Mucosa of stomach (tissue), 1 donor: ENCODE data around the gene ATG16L2.
A peak's percentile ranks its signal among the peaks of the same experiment; 100 is the strongest.

Experiments used
- H3K27me3 ChIP-seq: one replicate; pipeline ENCODE4 v1.7.0; 2013; ENCODE audit warnings: mild to moderate bottlenecking, low read length; ENCODE audit not compliant: control insufficient read depth, insufficient read depth
- H3K36me3 ChIP-seq: one replicate; pipeline ENCODE4 v1.7.0; 2013; ENCODE audit warnings: low read length; ENCODE audit not compliant: control insufficient read depth, insufficient read depth
- H3K4me1 ChIP-seq: one replicate; pipeline ENCODE4 v1.7.0; 2013; ENCODE audit warnings: mild to moderate bottlenecking, low read length; ENCODE audit not compliant: control insufficient read depth, insufficient read depth
- H3K4me3 ChIP-seq: one replicate; pipeline ENCODE4 v1.7.0; 2013; ENCODE audit warnings: low read length
- H3K9ac ChIP-seq: one replicate; pipeline ENCODE4 v1.7.0; 2013; ENCODE audit warnings: mild to moderate bottlenecking, low read length, moderate library complexity
- H3K9me3 ChIP-seq: one replicate; pipeline ENCODE4 v1.7.0; 2013; ENCODE audit warnings: mild to moderate bottlenecking, low read length, moderate library complexity; ENCODE audit not compliant: control insufficient read depth
- donor health status: Pancreatic carcinoma.

ATG16L2 gene

DNA sequence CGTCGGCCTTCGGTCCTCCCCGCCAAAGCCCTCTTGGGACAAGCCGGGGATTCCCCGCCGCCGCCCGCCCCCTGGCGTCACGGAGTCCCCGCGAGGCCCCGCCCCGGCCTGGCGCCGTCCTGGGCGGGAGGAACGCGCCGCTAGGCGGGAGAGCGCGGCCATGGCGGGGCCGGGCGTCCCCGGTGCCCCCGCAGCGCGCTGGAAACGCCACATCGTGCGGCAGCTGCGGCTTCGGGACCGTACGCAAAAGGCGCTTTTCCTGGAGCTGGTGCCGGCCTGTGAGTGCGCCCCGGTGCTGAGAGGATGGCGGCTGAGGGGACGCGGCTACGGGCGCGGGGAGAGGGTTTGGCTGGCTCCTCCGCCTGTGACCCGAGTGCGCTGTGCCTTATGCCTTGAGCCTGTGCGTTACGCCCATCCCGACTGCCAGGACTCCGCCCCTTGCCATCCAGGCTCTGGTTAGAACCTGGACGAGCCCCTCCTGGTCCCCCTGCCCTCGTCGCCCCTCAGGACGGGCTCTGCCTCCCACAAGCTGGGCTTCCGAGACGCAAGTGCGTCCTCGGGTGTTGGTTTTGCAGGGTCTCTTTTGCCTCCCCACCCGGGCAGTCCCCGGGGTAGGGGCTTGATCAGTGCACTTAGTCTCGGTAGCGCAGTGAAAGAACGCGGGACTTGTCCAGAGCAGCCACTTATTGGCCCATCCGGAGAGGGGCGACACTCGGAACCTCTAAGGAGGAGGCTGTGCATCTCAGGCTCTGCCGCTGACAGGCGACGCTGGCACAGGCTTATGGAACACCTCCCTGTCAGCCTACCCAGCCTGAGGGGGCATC is at the start of gene ATG16L2:
Gene ATG16L2, plus strand, starts transcription at position 126 of the 824 bp plus-strand sequence. Its CDS starts 35 bp downstream, at position 161.
- peak within 1 kb of the TSS; percentile 75 for H3K9ac ChIP-seq
- no peaks in the 10 kb centered on the region for H3K9me3 ChIP-seq
- H3K36me3 ChIP-seq = peaks cover 6% of the 10 kb centered on the region
- H3K27me3 ChIP-seq = no peaks in the 10 kb centered on the region
- peak within 1 kb of the TSS; percentile 79 for H3K4me3 ChIP-seq
- H3K4me1 ChIP-seq = peaks cover 25% of the 10 kb centered on the region

DNA sequence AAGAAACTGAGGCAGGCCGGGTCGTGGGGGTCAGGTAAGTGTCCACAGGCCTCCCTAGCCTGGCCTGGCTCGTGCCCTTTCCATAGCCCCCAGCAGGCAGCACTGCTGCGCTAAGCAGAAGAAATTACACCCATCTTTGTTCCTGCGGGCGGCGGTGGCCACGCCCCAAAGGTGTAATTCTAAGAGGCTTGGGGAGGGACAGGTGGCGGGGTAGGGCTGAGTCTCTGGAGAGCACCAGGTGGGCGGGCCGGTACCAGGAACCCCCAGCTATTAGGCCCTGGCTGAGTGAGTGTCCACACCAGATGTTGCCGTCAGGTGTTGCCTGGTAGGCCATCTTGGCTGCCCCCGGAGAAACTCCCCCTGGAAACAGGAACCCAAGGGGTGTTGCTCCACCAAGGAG is 49.7 kb upstream of the ATG16L2 start:
- Histone ChIP-seq H3K4me1 (peaks cover 53% of the 10 kb centered on the region), H3K36me3 (no peaks in the 10 kb centered on the region), H3K9ac (no peak overlapping the region)

DNA sequence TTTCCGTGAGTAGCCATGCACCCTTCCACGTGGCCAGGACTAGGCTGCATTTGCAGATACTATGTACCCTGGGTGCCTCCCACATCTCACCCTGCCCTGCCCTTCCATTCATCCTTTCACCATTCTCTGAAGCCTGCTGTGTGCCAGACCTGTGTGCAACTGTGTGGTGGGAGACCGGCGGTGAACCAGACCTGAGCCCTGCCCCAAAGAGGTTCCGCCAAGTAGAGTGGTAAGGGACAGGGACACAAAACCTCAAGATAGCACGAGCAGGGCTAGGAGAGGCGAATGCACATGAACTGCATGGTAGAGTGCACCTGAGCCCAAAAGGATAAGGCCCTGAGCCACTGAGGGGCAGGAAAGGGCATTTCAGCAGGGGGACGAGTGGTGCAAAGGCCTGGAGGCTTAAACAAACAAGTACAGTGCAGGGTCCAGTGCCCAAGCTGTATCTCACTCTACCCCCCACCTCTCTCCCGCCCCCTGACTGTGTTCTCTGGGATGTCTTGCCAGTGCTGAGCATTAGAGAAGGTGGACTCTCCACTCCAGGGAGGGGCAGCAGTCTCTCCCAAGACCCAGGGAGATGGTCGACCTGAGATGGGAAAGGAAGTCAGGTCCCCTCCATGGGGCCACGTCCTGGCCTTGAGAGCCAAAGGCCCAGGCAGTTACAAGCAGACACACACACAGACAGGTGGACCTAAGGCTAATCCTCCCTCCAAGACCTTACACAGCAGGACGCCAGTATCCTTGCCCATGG is 47.9 kb upstream of the ATG16L2 start:
- no peak overlapping the region for H3K9ac ChIP-seq
- peaks cover 4% of the 10 kb centered on the region for H3K36me3 ChIP-seq
- H3K4me1 ChIP-seq = peaks cover 58% of the 10 kb centered on the region
- no peaks in the 10 kb centered on the region for H3K9me3 ChIP-seq
- no peak overlapping the region for H3K4me3 ChIP-seq
- H3K27me3 ChIP-seq = no peaks in the 10 kb centered on the region

More for the DNA sequence above, 49.7 kb upstream of the ATG16L2 start:
- H3K27me3 ChIP-seq = no peaks in the 10 kb centered on the region
- H3K4me3 ChIP-seq = no peak overlapping the region
- H3K9me3 ChIP-seq = no peaks in the 10 kb centered on the region

DNA sequence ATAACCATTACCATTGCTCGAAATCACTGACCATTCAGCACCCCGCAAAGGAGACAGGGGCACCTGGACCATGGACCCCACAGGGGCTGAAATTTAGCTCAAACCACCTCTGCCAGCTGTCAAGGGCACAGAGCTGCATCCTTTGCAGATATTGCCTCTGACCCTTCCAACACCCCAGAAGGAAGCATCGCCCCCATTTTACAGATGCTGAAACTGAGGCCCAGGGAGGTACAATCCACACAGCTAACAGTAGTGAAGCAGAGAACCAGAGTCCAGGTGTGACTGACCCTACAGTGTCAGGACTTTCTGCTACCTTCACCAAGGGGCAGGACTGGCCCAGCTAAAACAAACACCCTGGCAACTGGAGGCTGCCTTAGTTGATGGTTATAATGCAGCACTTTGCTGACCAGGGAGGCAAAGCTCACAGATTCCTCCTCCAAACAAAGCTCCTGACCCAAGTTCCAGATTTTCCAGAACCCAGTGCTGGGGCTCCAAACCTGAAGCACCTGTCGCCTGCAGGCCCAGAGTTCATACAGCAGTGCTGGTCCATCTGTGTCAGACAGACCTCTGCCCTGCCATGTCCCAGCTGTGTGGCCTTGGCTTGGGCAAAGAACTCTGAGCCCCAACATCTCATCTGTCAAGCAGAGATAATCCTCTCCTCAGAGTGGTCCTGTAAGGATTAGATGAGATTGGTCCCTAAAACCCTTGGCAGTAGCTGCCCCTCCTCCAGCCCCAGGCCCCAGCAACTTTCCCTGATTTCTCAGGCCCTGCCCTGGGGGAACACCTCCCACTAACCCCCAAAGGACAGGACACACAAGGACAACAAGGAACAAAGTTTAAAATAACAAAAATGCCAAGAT is 46.8 kb upstream of the ATG16L2 start:
- Histone ChIP-seq H3K9ac (no peak overlapping the region), H3K4me3 (no peak overlapping the region), H3K4me1 (peaks cover 69% of the 10 kb centered on the region), H3K36me3 (peaks cover 6% of the 10 kb centered on the region), H3K27me3 (no peaks in the 10 kb centered on the region), H3K9me3 (no peaks in the 10 kb centered on the region)

DNA sequence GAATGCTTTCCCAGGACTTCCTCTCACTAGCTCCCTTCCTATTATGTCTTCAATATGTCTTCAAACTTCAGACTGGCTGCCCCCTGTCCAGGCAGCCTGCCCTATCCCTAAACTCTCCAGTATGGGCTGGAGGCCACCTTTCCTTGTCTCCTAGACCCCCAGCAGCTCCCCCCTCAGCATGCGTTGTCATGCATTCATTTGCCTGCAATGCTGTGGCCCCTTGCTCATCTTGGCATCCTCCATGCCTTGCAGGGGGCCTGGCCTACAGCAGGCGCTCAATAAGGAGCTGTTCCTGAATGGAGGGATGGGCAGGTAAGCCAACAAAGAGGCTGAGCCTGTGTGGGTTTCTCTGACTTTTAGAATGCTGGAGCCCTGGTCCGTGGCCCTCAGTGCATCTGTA is 45.6 kb upstream of the ATG16L2 start:
- H3K9me3 ChIP-seq = no peaks in the 10 kb centered on the region
- H3K27me3 ChIP-seq = no peaks in the 10 kb centered on the region
- H3K4me3 ChIP-seq = no peak overlapping the region
- H3K36me3 ChIP-seq = peaks cover 10% of the 10 kb centered on the region
- H3K4me1 ChIP-seq = peaks cover 74% of the 10 kb centered on the region
- H3K9ac ChIP-seq = no peak overlapping the region

DNA sequence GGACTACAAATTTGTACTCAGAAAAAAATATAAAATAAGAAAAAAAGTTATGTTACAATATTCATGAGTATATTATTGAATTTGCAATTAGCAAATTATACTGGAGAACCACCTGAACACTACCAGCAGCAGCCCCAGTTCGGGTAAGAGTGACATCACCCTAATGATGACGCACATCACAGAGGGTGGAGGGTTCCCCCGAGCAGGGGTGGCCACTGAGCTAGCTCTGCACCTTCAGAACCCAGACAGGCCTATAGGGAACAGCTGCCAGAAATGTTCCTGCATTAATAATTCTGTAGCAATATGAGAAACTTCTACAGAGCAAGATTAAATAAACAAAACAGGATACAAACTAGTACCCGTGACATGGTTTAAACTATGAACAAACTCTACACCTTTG is 44.5 kb upstream of the ATG16L2 start:
- Histone ChIP-seq H3K27me3 (no peaks in the 10 kb centered on the region), H3K4me1 (peaks cover 77% of the 10 kb centered on the region), H3K9me3 (no peaks in the 10 kb centered on the region), H3K4me3 (no peak overlapping the region), H3K9ac (no peak overlapping the region), H3K36me3 (peaks cover 10% of the 10 kb centered on the region)

DNA sequence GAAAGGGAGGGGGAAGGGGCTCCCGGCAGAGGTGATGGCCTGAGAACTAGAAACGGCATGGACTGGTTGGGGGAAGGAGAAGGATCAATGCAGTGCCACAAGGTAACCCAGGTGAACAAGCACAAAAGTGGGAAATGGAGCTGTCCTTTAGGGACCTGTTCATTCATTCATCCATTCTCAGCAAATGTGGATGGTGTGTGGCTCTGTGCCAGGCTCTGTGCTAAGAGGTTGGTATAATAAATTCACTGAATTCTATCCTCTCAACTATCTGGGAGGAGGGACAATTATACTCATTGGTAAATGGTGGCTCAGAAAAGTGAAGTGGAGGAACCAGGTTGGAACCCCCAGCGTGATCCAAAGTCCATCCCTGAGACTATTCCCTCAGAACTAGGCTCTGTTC is 43.4 kb upstream of the ATG16L2 start:
- Histone ChIP-seq H3K9ac (no peak overlapping the region), H3K36me3 (peaks cover 10% of the 10 kb centered on the region), H3K4me3 (no peak overlapping the region), H3K9me3 (no peaks in the 10 kb centered on the region), H3K27me3 (no peaks in the 10 kb centered on the region), H3K4me1 (peaks cover 87% of the 10 kb centered on the region)

- Histone ChIP-seq H3K36me3 (peaks cover 10% of the 10 kb centered on the region), H3K27me3 (no peaks in the 10 kb centered on the region), H3K9ac (no peak overlapping the region), H3K4me1 (peaks cover 87% of the 10 kb centered on the region), H3K4me3 (no peak overlapping the region), H3K9me3 (no peaks in the 10 kb centered on the region)
Measured at GRCh38 chr11:72771507-72771906, 42.7 kb upstream of the ATG16L2 start.

- Histone ChIP-seq H3K36me3 (peaks cover 10% of the 10 kb centered on the region), H3K4me1 (peaks cover 88% of the 10 kb centered on the region)
Measured at GRCh38 chr11:72772059-72772458, 42.2 kb upstream of the ATG16L2 start.

DNA sequence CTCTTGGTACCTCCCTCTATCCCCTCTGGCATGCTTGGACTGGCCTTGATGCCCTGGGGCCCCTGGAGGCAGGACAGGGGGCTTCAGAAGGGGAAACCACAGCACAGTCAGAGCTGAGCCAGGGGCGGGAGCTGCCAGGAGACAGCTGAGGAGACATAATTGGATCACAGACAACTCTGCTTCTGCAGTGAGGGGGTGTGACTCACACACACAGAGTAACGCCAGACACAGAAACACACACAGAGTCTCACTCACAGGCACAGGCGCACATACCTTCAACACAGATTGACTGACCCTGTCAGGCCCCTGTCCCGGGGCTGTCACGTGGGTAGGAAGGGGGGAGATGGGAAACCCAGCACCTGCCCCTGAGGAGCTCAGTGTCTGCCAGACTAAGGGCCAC is 40.9 kb upstream of the ATG16L2 start:
- Histone ChIP-seq H3K36me3 (peaks cover 11% of the 10 kb centered on the region), H3K4me1 (peaks cover 88% of the 10 kb centered on the region), H3K4me3 (no peak overlapping the region), H3K9me3 (no peaks in the 10 kb centered on the region), H3K9ac (no peak overlapping the region), H3K27me3 (no peaks in the 10 kb centered on the region)

More at GRCh38 chr11:72772059-72772458, 42.2 kb upstream of the ATG16L2 start:
- Histone ChIP-seq H3K27me3 (no peaks in the 10 kb centered on the region), H3K9me3 (no peaks in the 10 kb centered on the region), H3K4me3 (no peak overlapping the region), H3K9ac (no peak overlapping the region)

DNA sequence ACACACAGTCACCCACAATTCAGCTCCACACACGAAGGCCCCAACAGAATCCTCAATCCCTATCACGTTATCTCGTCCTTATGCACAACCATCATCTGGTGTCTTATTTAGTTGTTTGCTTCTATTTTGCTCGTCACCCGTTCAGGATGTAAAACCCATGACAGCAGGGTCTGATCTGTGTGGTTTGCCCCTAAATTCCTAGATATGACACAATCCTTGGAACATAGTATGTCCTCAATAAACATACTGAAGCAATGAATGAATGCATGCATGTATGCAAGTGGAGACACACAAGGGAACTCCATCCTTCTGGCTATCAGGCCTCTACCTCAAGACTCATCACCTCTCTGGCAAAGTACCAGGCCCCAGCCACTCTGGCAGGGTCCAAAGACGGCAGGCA is 40.5 kb upstream of the ATG16L2 start:
- peaks cover 15% of the 10 kb centered on the region for H3K36me3 ChIP-seq
- no peaks in the 10 kb centered on the region for H3K27me3 ChIP-seq
- peaks cover 88% of the 10 kb centered on the region for H3K4me1 ChIP-seq
- no peak overlapping the region for H3K4me3 ChIP-seq
- H3K9ac ChIP-seq = peak overlapping the region; percentile 0
- H3K9me3 ChIP-seq = no peaks in the 10 kb centered on the region
